ENCODE data around the gene NPR1.
A peak's percentile ranks its signal among the peaks of the same experiment; 100 is the strongest.

NPR1 gene

GRCh38 chr1:153669606-153670005 is 8.9 kb upstream of the NPR1 start (continued):
- TF ChIP-seq KLF8 (tag by site-specific recombination; IDR thresholded peaks at IDR 0.05) (no peak), OVOL3 (tag by site-specific recombination; IDR thresholded peaks at IDR 0.05) (no peak), ZNF274 (IDR thresholded peaks at IDR 0.05; ENCODE audit: low read length) (no peak), ZNF274 (tag by site-specific recombination; IDR thresholded peaks at IDR 0.05; ENCODE audit: borderline replicate concordance) (no peak)

DNA sequence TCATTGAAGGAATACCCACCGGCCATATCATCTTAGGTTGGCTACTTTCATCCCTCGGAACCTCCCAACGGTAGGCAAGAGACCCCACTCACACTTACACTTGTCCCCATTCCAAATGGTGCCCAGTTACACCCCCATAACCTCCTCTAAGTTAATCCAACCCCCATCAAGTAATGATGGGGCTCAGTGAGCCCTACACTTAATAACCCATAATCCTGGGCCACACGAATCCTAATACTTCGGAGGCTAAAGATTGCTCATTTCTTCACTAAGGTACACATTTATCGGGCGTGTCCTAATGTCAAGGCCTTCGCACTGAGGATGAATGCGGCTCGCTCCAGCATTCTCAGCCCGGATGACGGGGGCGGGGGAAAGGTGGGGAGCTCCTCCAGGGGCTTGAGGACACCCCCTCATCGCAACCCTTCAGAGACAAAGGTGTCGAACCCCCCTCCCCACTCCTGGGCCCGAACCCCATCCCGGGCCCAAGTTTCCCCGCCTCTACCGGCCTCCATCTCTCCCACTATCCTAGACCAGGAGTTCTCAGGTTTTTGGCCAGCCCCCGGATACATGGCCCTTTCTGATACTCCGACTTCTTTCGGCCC is 8.1 kb upstream of the NPR1 start:
- POLR2A ChIA-PET = interaction anchor here (0.6 to 1.3 kb wide), 2 partner anchors 14 to 15 kb away, joined by 3 read pairs; no protein-coding TSS in a partner anchor
- Histone ChIP-seq H3K36me3 (ENCODE audit: control insufficient read depth in 2 of 2, insufficient read depth in 1 of 2, low read length in 2 of 2) (peaks cover 42 to 50% of the 10 kb centered on the region in 2 experiments), H3K9me3 (ENCODE audit: control insufficient read depth, insufficient read depth, low read depth, low read length) (no peaks in the 10 kb centered on the region), H3K4me1 (ENCODE audit: control insufficient read depth, insufficient read depth, low read length) (no peaks in the 10 kb centered on the region), H3K27ac (ENCODE audit: extremely low read depth, low read depth, low read length) (peak overlapping the region; percentile 77), H3K4me3 (ENCODE audit: low read depth, low read length) (peak overlapping the region; percentile 85)
- CTCF ChIA-PET = no interaction called here
- TF ChIP-seq ZSCAN30 (tag by site-specific recombination; IDR thresholded peaks at IDR 0.05) (peak; percentile 47; the same call in 1 of the 2 replicates), KLF16 (tag by site-specific recombination; IDR thresholded peaks at IDR 0.05) (peak; percentile 29; the same call in 1 of the 2 replicates), ZNF830 (tag by site-specific recombination; IDR thresholded peaks at IDR 0.05; ENCODE audit: low read depth) (no peak), ZBTB1 (tag by site-specific recombination; IDR thresholded peaks at IDR 0.05) (no peak), WT1 (tag by site-specific recombination; IDR thresholded peaks at IDR 0.05) (0 out of 2 replicates have a peak, but pooled peaks have one; percentile 7), ZNF660 (tag by site-specific recombination; IDR thresholded peaks at IDR 0.05) (peak; percentile 4; the same call in 1 of the 2 replicates), ZNF792 (tag by site-specific recombination; IDR thresholded peaks at IDR 0.05) (no peak), ZEB2 (tag by site-specific recombination; IDR thresholded peaks at IDR 0.05) (no peak), ZNF223 (tag by site-specific recombination; IDR thresholded peaks at IDR 0.05) (no peak), KLF9 (tag by site-specific recombination; IDR thresholded peaks at IDR 0.05; ENCODE audit: low read depth) (0 out of 2 replicates have a peak, but pooled peaks have one; percentile 16), GLIS2 (tag by site-specific recombination; IDR thresholded peaks at IDR 0.05) (no peak)
- TF ChIP-seq, protein P1, sequence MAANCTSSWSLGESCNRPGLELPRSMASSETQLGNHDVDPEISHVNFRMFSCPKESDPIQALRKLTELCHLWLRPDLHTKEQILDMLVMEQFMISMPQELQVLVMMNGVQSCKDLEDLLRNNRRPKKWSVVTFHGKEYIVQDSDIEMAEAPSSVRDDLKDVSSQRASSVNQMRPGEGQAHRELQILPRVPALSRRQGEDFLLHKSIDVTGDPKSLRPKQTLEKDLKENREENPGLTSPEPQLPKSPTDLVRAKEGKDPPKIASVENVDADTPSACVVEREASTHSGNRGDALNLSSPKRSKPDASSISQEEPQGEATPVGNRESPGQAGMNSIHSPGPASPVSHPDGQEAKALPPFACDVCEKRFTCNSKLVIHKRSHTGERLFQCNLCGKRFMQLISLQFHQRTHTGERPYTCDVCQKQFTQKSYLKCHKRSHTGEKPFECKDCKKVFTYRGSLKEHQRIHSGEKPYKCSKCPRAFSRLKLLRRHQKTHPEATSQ (tag by site-specific recombination; IDR thresholded peaks at IDR 0.05) = 0 out of 2 replicates have a peak, but pooled peaks have one; percentile 49
- TF ChIP-seq, protein P2, sequence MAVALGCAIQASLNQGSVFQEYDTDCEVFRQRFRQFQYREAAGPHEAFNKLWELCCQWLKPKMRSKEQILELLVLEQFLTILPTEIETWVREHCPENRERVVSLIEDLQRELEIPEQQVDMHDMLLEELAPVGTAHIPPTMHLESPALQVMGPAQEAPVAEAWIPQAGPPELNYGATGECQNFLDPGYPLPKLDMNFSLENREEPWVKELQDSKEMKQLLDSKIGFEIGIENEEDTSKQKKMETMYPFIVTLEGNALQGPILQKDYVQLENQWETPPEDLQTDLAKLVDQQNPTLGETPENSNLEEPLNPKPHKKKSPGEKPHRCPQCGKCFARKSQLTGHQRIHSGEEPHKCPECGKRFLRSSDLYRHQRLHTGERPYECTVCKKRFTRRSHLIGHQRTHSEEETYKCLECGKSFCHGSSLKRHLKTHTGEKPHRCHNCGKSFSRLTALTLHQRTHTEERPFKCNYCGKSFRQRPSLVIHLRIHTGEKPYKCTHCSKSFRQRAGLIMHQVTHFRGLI (tag by site-specific recombination; IDR thresholded peaks at IDR 0.05) = peak; percentile 77

GRCh38 chr1:153670859-153671627 is 7.4 kb upstream of the NPR1 start, which contains the start of gene ILF2:
Gene ILF2, minus strand, starts transcription at chr1:153670993. Its CDS starts 71 bp downstream, at chr1:153670922.
- no peaks in the 10 kb centered on the region for H3K9me3 ChIP-seq (ENCODE audit: control insufficient read depth, insufficient read depth, low read depth, low read length)
- CTCF ChIA-PET = interaction anchor here (1.3 to 1.5 kb wide), 2 partner anchors 36 to 77 kb away, joined by 4 to 5 read pairs; no protein-coding TSS in a partner anchor
- peak; percentile 98 for TF ChIP-seq TRIM28 (IDR thresholded peaks at IDR 0.05; ENCODE audit: borderline replicate concordance, low read length)
- TF ChIP-seq ZSCAN23 (tag by site-specific recombination; IDR thresholded peaks at IDR 0.05) = no peak
- TF ChIP-seq, protein P3, sequence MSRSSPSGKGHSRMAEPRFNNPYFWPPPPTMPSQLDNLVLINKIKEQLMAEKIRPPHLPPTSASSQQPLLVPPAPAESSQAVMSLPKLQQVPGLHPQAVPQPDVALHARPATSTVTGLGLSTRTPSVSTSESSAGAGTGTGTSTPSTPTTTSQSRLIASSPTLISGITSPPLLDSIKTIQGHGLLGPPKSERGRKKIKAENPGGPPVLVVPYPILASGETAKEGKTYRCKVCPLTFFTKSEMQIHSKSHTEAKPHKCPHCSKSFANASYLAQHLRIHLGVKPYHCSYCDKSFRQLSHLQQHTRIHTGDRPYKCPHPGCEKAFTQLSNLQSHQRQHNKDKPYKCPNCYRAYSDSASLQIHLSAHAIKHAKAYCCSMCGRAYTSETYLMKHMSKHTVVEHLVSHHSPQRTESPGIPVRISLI (tag by site-specific recombination; IDR thresholded peaks at IDR 0.05) = peak; percentile 96
- peak; percentile 70 for TF ChIP-seq SP3 (tag by site-specific recombination; IDR thresholded peaks at IDR 0.05)
- TF ChIP-seq PATZ1 (tag by site-specific recombination; IDR thresholded peaks at IDR 0.05) = no peak
- TF ChIP-seq ZNF140 (tag by site-specific recombination; IDR thresholded peaks at IDR 0.05) = no peak
- TF ChIP-seq ZNF266 (tag by site-specific recombination; IDR thresholded peaks at IDR 0.05; ENCODE audit: low read depth) = no peak
- no peak for TF ChIP-seq REPIN1 (tag by site-specific recombination; IDR thresholded peaks at IDR 0.05; ENCODE audit: low read depth)
- TF ChIP-seq ZNF558 (tag by site-specific recombination; IDR thresholded peaks at IDR 0.05) = peak; percentile 72; the same call in 1 of the 2 replicates
- TF ChIP-seq ZNF747 (tag by site-specific recombination; IDR thresholded peaks at IDR 0.05) = no peak
- peak; percentile 93 for TF ChIP-seq SP2 (tag by site-specific recombination; IDR thresholded peaks at IDR 0.05)

More at GRCh38 chr1:153670859-153671627, 7.4 kb upstream of the NPR1 start, which contains the start of gene ILF2:
- Histone ChIP-seq H3K36me3 (ENCODE audit: control insufficient read depth in 2 of 2, insufficient read depth in 1 of 2, low read length in 2 of 2) (peaks cover 35 to 43% of the 10 kb centered on the region in 2 experiments), H3K4me1 (ENCODE audit: control insufficient read depth, insufficient read depth, low read length) (no peaks in the 10 kb centered on the region), H3K27ac (ENCODE audit: extremely low read depth, low read depth, low read length) (peak within 1 kb of the TSS; percentile 77), H3K4me3 (ENCODE audit: low read depth, low read length) (peak within 1 kb of the TSS; percentile 85)
- POLR2A ChIA-PET = interaction anchor here (0.6 to 2.1 kb wide), 11 partner anchors 13 to 319 kb away, joined by 3 to 12 read pairs (median 3); partner anchors contain the start of genes CHTOP, CREB3L4, GATAD2B and INTS3

All from HEK293 (cell line).